ENCODE results near the gene DUSP5.

DUSP5 gene, protein sequence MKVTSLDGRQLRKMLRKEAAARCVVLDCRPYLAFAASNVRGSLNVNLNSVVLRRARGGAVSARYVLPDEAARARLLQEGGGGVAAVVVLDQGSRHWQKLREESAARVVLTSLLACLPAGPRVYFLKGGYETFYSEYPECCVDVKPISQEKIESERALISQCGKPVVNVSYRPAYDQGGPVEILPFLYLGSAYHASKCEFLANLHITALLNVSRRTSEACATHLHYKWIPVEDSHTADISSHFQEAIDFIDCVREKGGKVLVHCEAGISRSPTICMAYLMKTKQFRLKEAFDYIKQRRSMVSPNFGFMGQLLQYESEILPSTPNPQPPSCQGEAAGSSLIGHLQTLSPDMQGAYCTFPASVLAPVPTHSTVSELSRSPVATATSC
- 162 to 302 (median 214) reads per million in 3 donors for total RNA-seq

DNA sequence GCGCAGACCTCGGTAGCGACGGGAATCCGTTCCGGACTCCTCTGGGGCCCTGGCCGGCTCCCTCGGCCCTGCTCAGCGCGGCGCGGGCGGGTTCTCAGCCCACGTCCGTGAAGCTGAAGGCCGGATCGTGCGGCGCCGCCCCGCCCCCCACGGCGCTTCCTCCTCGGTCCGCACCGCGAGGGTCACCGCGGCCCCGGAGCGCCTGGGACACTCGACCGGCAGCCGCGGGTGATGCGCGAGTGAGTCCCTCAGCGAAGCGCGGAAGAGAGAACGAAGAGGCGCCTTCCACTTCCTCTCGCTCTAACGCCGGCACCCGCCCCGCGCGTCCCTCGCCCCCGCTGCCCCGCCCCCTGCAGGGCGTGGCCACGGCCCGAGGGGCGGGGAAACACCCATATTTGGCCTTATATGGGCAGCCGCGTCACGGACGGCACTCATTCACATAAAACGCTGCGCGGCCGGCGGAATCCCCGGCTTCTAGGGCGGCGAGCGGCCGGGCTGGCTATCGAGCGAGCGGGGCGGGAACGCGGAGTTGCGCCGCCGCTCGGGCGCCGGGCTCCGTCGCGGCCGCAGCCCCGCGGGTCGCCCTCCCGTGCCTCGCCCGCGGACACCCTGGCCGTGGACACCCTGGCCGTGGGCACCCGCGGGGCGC lies at the start of gene DUSP5:
Gene DUSP5, plus strand, starts transcription at position 470 of the 649 bp plus-strand sequence. CDS start 215 bp downstream, outside the sequence.
- H3K4me3 ChIP-seq (ENCODE audit: insufficient read depth, low read depth, low read length, poor library complexity, severe bottlenecking), result peak within 1 kb of the TSS; percentile 89
- no peaks in the 10 kb centered on the region for H3K27me3 ChIP-seq (replicated peaks; ENCODE audit: control insufficient read depth, insufficient read depth, low read length, poor library complexity, severe bottlenecking)
- H3K4me1 ChIP-seq (ENCODE audit: control insufficient read depth, insufficient read depth, low read length, poor library complexity, severe bottlenecking), result peaks cover 38% of the 10 kb centered on the region
- peak; percentile 92 to 95 (median 94) for DNase-seq
- peak within 1 kb of the TSS; percentile 79 for H3K27ac ChIP-seq (ENCODE audit: insufficient read depth, low read length, poor library complexity, severe bottlenecking)
- no peaks in the 10 kb centered on the region for H3K36me3 ChIP-seq (ENCODE audit: control insufficient read depth, insufficient read depth, low read length)
- no peaks in the 10 kb centered on the region for H3K9me3 ChIP-seq (ENCODE audit: control insufficient read depth, low read length)

DNA sequence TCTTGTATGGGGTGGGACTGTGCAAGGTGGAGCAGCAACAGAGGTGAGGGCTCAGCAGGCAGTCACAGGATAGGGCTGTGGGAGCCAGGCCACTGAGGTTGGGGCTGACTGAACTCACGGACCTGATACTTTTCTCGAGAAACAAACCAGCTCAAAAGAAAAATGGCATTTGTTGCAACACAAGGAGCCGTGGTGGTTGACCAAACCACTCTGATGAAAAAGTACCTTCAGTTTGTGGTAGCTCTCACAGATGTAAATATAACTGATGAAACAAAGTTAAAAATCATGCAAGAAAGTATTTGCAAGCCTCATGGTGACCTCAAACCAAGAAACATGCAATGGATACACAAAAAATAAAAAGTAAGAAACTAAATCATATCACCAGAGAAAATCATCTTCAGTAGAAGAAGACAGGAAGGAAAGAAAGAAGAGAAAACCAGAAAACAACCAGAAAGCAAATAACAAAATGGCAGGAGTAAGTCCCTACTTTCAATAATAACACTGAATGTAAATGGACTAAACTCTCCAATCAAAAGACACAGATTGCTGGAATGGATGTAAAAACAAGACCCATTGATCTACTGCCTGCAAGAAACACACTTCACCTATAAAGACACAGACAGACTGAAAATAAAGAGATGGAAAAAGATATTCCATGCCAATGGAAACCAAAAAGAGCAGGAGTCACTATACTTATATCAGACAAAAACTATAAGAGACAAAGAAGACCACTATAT lies 48.9 kb upstream of the DUSP5 start:
- Histone ChIP-seq H3K4me1 (ENCODE audit: control insufficient read depth, insufficient read depth, low read length, poor library complexity, severe bottlenecking) (no peaks in the 10 kb centered on the region), H3K27me3 (replicated peaks; ENCODE audit: control insufficient read depth, insufficient read depth, low read length, poor library complexity, severe bottlenecking) (no peaks in the 10 kb centered on the region), H3K27ac (ENCODE audit: insufficient read depth, low read length, poor library complexity, severe bottlenecking) (no peak overlapping the region), H3K9me3 (ENCODE audit: control insufficient read depth, low read length) (no peaks in the 10 kb centered on the region), H3K4me3 (ENCODE audit: insufficient read depth, low read depth, low read length, poor library complexity, severe bottlenecking) (no peak overlapping the region), H3K36me3 (ENCODE audit: control insufficient read depth, insufficient read depth, low read length) (no peaks in the 10 kb centered on the region)
- no peak for DNase-seq

DNA sequence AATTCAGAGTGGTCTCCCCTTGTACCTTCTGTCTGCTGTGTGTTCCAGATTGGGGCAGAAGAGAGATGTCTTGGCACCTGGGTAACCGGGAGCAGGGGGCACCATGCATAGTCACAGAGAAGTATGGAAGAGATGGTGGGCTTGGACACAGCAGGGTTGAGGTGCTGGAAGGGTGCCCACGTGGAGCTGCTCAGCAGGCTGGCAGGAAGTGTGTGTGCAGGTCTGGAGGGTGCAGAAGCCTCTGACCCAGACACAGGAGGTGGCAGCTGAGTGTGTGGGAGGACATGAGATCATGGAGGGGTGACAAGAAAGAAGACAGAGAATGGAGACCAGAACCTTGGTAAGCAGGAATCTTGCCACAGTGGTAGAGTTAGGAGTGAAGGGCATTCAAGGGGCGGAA lies 42.3 kb upstream of the DUSP5 start:
- Histone ChIP-seq H3K9me3 (ENCODE audit: control insufficient read depth, low read length) (no peaks in the 10 kb centered on the region), H3K36me3 (ENCODE audit: control insufficient read depth, insufficient read depth, low read length) (no peaks in the 10 kb centered on the region), H3K27me3 (replicated peaks; ENCODE audit: control insufficient read depth, insufficient read depth, low read length, poor library complexity, severe bottlenecking) (no peaks in the 10 kb centered on the region), H3K27ac (ENCODE audit: insufficient read depth, low read length, poor library complexity, severe bottlenecking) (no peak overlapping the region), H3K4me1 (ENCODE audit: control insufficient read depth, insufficient read depth, low read length, poor library complexity, severe bottlenecking) (peaks cover 20% of the 10 kb centered on the region), H3K4me3 (ENCODE audit: insufficient read depth, low read depth, low read length, poor library complexity, severe bottlenecking) (no peak overlapping the region)
- no peak for DNase-seq

DNA sequence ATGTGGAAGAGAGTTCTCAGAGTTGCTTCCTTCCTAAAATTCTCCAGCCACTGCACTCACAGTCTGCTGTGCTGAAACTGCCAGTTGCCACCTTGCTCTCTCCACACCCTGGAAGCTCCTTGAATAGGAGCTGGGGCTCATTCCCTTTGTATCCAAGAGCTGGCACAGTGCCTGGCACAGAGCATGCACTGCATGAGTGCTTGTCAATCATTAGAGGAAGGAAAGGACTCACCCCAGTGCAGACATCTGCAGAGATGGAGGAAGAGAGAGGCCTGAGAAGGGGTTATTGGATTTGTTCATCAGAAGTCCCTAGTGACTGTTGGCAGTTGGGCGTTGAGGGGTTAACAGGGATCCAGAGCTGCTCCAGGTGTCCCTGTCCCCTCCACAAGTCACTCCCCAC lies 41.7 kb upstream of the DUSP5 start:
- Histone ChIP-seq H3K27ac (ENCODE audit: insufficient read depth, low read length, poor library complexity, severe bottlenecking) (no peak overlapping the region), H3K9me3 (ENCODE audit: control insufficient read depth, low read length) (no peaks in the 10 kb centered on the region), H3K27me3 (replicated peaks; ENCODE audit: control insufficient read depth, insufficient read depth, low read length, poor library complexity, severe bottlenecking) (no peaks in the 10 kb centered on the region), H3K4me1 (ENCODE audit: control insufficient read depth, insufficient read depth, low read length, poor library complexity, severe bottlenecking) (peaks cover 26% of the 10 kb centered on the region), H3K4me3 (ENCODE audit: insufficient read depth, low read depth, low read length, poor library complexity, severe bottlenecking) (no peak overlapping the region), H3K36me3 (ENCODE audit: control insufficient read depth, insufficient read depth, low read length) (no peaks in the 10 kb centered on the region)
- DNase-seq, result no peak

DNA sequence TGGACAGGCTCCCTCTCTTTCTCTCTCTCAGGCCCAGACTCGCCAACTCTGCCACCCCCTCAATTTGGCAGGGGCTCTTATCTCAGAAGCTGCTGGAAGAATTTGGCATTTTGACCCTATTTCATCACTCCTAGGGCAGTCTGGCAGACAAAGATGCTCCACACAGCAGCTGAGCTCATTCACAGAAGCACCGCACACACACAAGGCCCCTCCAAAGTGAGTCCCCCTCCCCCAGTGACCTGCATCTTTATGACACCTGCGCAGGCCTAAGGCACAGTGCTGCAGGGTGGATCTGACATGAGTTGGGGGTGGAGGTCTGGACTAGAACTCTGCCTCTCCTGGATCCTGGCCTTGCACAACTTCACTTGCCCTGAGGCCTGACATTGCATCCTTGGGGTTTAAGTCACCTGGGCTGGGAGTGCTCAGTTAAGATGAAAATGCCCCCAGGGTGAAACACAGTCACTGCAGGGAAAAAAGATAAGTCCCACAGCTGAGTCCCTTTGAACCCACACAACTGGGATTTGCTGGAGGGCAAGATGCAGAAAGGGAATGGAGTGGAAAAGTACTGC lies 41.1 kb upstream of the DUSP5 start:
- H3K27ac ChIP-seq (ENCODE audit: insufficient read depth, low read length, poor library complexity, severe bottlenecking), result no peak overlapping the region
- H3K4me3 ChIP-seq (ENCODE audit: insufficient read depth, low read depth, low read length, poor library complexity, severe bottlenecking), result no peak overlapping the region
- DNase-seq, result no peak
- no peaks in the 10 kb centered on the region for H3K36me3 ChIP-seq (ENCODE audit: control insufficient read depth, insufficient read depth, low read length)
- peaks cover 26% of the 10 kb centered on the region for H3K4me1 ChIP-seq (ENCODE audit: control insufficient read depth, insufficient read depth, low read length, poor library complexity, severe bottlenecking)
- no peaks in the 10 kb centered on the region for H3K9me3 ChIP-seq (ENCODE audit: control insufficient read depth, low read length)
- no peaks in the 10 kb centered on the region for H3K27me3 ChIP-seq (replicated peaks; ENCODE audit: control insufficient read depth, insufficient read depth, low read length, poor library complexity, severe bottlenecking)

DNA sequence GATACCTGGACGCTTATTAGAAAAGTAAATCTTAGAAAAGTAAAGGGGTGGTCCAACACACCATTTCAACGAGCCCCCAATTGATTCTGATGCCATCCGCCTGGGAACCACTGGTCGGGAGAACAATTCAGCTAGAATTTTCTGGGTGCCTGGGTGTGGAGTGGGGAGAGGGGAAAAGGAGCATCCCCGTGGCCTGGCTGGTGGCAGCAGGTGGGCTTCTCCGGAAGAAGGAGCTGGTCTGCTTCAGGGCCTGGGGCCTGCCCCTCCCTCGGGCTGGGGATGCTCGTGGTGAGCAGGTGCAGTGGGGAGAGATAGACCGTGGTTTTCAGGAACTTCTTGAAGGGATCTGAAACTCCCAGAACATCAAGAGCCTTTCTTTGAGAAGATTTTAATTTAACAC lies 39.9 kb upstream of the DUSP5 start:
- H3K4me1 ChIP-seq (ENCODE audit: control insufficient read depth, insufficient read depth, low read length, poor library complexity, severe bottlenecking), result peaks cover 26% of the 10 kb centered on the region
- H3K27me3 ChIP-seq (replicated peaks; ENCODE audit: control insufficient read depth, insufficient read depth, low read length, poor library complexity, severe bottlenecking), result no peaks in the 10 kb centered on the region
- no peak overlapping the region for H3K4me3 ChIP-seq (ENCODE audit: insufficient read depth, low read depth, low read length, poor library complexity, severe bottlenecking)
- no peaks in the 10 kb centered on the region for H3K36me3 ChIP-seq (ENCODE audit: control insufficient read depth, insufficient read depth, low read length)
- DNase-seq, result no peak
- no peak overlapping the region for H3K27ac ChIP-seq (ENCODE audit: insufficient read depth, low read length, poor library complexity, severe bottlenecking)
- no peaks in the 10 kb centered on the region for H3K9me3 ChIP-seq (ENCODE audit: control insufficient read depth, low read length)

DNA sequence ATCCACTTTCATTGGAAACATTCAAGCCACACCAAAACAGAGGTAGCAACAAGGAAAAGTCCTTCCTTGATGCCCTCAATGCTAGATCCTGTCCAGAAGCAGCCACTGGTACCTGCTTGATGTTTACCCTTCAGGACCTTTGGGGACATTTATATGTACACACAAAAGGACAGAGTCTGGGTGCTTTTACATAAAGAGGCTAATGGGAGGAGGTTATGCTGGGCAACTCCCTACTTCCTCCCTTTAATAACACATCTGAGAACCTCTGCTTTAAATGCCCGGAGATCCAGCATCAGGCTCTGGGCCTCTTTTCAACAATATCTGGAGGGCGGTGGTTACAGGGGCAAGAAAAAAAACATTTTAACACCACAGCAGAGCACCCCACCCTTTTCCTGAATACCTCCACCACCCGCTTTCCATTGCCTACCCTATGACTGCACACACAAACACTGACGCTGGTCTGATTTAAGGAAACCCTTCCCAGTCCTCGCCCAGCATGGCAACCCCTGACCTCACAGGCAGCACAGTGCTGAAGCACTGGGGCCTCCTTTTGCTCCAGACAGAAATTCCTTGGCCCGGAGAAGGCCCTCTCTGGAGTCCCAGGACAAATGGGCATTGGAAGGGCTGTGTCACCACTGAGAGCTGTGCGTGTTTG lies 39.3 kb upstream of the DUSP5 start:
- Histone ChIP-seq H3K27me3 (replicated peaks; ENCODE audit: control insufficient read depth, insufficient read depth, low read length, poor library complexity, severe bottlenecking) (no peaks in the 10 kb centered on the region), H3K27ac (ENCODE audit: insufficient read depth, low read length, poor library complexity, severe bottlenecking) (no peak overlapping the region), H3K36me3 (ENCODE audit: control insufficient read depth, insufficient read depth, low read length) (no peaks in the 10 kb centered on the region), H3K4me1 (ENCODE audit: control insufficient read depth, insufficient read depth, low read length, poor library complexity, severe bottlenecking) (peaks cover 26% of the 10 kb centered on the region), H3K9me3 (ENCODE audit: control insufficient read depth, low read length) (no peaks in the 10 kb centered on the region), H3K4me3 (ENCODE audit: insufficient read depth, low read depth, low read length, poor library complexity, severe bottlenecking) (no peak overlapping the region)
- DNase-seq, result no peak

DNA sequence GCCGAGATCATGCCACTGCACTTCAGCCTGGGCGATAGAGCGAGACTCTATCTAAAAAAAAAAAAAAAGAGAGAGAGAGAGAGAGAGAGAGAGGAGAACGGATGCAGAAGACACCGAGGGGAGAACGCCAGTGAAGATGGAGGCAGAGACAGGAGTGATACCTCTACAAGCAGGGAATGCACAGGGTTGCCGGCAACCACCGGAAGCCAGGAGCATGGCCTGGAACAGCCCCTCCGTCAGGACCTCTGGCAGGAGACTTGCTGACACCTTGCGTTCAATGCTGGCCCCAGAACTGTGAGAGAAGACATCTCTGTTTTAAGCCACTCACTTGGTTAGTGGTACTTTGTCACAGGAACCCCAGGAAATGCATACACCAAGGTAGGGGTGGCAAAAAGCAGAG lies 38.1 kb upstream of the DUSP5 start:
- Histone ChIP-seq H3K27me3 (replicated peaks; ENCODE audit: control insufficient read depth, insufficient read depth, low read length, poor library complexity, severe bottlenecking) (no peaks in the 10 kb centered on the region), H3K9me3 (ENCODE audit: control insufficient read depth, low read length) (no peaks in the 10 kb centered on the region), H3K36me3 (ENCODE audit: control insufficient read depth, insufficient read depth, low read length) (no peaks in the 10 kb centered on the region), H3K4me3 (ENCODE audit: insufficient read depth, low read depth, low read length, poor library complexity, severe bottlenecking) (no peak overlapping the region), H3K27ac (ENCODE audit: insufficient read depth, low read length, poor library complexity, severe bottlenecking) (no peak overlapping the region), H3K4me1 (ENCODE audit: control insufficient read depth, insufficient read depth, low read length, poor library complexity, severe bottlenecking) (peaks cover 26% of the 10 kb centered on the region)
- no peak for DNase-seq

DNA sequence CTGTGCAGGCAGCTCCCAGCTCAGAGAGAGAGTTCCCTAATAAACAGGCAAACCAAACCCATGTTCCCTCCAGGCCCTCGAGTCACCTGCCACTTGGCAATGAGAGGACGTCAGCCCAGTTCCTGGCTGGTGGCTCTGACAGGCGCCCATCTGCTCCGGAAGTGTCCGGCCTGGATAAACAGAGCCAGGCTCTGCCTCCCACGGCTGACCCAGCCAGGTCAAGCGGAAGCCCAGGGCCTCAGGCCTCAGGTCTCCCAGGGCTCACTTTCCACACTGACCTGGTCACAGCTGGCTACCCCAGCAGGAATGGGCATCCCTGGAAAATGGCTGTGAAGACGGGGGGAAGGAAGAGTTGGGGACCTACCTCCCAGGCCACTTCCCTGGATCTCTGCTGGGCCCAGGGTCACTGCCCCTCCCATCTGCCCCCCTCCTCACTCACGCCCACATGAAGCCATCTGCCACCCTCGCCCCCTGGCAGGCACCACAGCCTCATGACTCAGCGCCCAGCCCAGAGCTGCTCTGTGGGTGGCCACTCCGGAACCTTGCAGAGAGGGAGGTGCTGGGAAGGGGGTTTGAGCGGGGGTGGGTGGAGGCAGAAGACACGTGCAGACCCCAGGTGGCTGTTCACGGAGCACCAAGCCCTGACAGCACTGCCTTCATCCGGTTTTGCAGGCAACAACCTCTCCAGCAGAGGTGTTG lies 37.4 kb upstream of the DUSP5 start:
- Histone ChIP-seq H3K27ac (ENCODE audit: insufficient read depth, low read length, poor library complexity, severe bottlenecking) (no peak overlapping the region), H3K36me3 (ENCODE audit: control insufficient read depth, insufficient read depth, low read length) (no peaks in the 10 kb centered on the region), H3K4me1 (ENCODE audit: control insufficient read depth, insufficient read depth, low read length, poor library complexity, severe bottlenecking) (peaks cover 26% of the 10 kb centered on the region), H3K9me3 (ENCODE audit: control insufficient read depth, low read length) (no peaks in the 10 kb centered on the region), H3K4me3 (ENCODE audit: insufficient read depth, low read depth, low read length, poor library complexity, severe bottlenecking) (no peak overlapping the region), H3K27me3 (replicated peaks; ENCODE audit: control insufficient read depth, insufficient read depth, low read length, poor library complexity, severe bottlenecking) (no peaks in the 10 kb centered on the region)
- DNase-seq, result peak in 1 of 3 donors; percentile 4

Data from effector memory CD4-positive, alpha-beta T cell (primary cell).